ENCODE measurements around the gene RASA1.

Gene RASA1

DNA sequence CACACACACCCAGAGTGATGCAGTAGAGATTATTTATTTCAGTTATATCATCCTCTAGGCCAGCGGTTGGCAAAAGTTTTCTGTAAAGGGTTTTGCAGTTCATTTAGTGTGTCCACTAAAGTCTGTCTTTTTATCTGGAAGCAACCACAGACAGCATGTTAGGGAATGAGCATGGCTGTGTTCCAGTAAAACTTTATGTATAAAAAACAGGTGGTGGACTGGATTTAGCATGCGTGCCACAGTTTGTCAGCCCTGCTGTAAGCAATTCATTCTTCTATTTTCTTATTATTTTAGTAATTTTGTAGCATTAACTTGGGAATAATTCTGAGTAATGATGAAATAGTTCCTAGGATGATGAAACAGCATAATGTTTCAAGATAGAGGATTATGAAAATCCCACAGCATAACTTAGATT is 93.4 kb downstream of the RASA1 start:
- no peak for DNase-seq (ENCODE audit: low read depth)

GRCh38 chr5:87361536-87362213 is 94.0 kb downstream of the RASA1 start:
- no peak for DNase-seq (ENCODE audit: low read depth)

DNA sequence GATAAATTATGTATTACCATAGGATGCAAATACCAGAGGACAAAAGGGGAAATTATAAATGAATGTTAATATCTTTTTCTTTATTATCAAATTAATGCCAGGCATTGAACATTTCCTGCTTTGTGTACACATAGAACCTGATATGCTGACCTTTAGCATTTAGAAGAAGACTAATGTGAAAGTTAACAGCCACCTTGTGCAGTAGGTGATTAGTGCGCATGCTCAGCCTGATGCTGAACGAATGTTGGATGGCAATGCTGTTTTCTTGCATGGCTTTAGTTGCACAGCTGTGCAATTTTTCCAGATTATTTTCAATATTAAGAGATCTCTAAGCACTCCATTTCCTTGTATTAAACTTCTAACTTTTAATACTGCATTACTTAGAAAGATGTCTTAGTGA is 99.6 kb downstream of the RASA1 start:
- DNase-seq (ENCODE audit: low read depth) = no peak

DNA sequence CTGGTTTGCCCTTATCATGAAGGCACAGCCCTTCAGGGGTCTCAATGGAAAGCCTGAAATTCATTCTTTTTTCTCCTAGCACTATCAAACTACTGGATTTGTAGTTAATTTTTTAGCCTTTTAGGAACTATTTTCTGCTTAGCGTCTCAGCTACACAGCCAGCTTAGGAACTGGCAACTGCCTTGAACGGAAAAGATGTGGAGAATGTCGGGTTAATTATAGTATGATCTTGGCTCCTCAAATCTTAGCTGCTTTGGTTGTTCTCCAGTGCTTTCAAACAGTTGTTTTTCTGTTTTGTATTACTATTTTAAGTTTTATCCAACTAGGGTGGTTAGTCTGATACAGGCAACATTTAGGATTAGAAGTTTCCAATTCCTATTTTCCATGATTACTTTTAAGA is 100.9 kb downstream of the RASA1 start:
- DNase-seq (ENCODE audit: low read depth) = no peak

- no peak for DNase-seq (ENCODE audit: low read depth)
Measured at GRCh38 chr5:87369431-87369830, 101.7 kb downstream of the RASA1 start.

- no peak for DNase-seq (ENCODE audit: low read depth)
Measured at GRCh38 chr5:87372705-87373104, 105.0 kb downstream of the RASA1 start.

DNA sequence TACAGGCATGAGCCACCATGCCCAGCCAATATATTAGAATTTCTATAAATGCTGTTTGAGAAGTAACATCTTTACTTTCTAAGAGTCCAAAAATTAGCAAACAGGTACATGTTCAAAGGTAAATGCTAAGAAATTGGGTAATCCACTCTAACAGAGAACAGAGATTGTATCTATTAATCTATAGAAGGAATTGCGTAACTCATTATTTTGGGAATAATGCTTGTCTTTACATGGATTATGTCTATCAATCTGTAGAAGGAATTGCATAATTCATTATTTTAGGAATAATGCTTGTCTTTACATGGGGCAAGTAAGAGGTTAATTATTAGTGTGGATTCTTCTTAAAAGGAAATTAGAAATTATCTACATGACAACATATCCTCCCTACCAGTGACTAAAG is 114.5 kb downstream of the RASA1 start:
- no peak for DNase-seq (ENCODE audit: low read depth)

- DNase-seq (ENCODE audit: low read depth) = no peak
Measured at GRCh38 chr5:87383216-87383615, 115.5 kb downstream of the RASA1 start.

- DNase-seq (ENCODE audit: low read depth) = no peak
Measured at GRCh38 chr5:87385802-87386201, 118.1 kb downstream of the RASA1 start.

DNA sequence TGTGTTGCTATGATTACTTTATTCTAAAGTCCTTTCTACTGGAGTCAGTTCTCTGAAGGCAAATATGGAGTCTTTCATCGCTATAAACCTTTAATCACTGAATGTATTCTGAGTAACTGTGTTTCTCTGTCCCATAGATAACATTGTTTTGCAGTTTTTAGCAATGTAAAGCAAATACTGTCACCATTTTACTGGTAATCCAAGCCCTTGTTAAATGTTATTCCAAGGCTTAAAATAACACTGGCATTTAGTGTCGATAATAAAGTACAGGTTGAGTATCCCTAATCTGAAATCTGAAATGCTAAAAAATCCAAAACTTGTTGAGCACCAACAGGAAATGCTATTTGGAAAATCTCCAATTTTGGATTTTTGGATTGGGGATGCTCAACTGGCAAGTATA is 120.4 kb downstream of the RASA1 start:
- DNase-seq (ENCODE audit: low read depth) = no peak

GRCh38 chr5:87389296-87390034 is 121.8 kb downstream of the RASA1 start:
- DNase-seq (ENCODE audit: low read depth) = no peak

DNA sequence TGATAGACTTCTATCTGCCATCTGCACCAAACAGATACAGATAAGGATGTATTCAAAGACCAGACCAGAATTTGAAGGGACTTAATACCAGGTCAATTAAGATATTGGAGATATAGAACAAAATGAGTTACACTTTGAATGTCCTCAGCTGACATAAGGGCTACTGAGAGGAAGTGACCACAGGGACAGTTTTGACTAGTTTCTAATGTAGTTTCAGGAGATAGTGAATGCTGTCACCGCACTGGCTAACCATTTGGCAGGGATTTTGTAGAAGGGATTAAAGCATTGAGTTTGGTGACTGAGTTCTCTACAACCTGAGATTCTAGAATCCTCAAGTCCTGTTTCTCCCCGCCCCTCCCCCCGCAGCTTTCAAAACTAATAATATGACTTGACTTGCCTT is 122.4 kb downstream of the RASA1 start:
- DNase-seq (ENCODE audit: low read depth) = no peak

DNA sequence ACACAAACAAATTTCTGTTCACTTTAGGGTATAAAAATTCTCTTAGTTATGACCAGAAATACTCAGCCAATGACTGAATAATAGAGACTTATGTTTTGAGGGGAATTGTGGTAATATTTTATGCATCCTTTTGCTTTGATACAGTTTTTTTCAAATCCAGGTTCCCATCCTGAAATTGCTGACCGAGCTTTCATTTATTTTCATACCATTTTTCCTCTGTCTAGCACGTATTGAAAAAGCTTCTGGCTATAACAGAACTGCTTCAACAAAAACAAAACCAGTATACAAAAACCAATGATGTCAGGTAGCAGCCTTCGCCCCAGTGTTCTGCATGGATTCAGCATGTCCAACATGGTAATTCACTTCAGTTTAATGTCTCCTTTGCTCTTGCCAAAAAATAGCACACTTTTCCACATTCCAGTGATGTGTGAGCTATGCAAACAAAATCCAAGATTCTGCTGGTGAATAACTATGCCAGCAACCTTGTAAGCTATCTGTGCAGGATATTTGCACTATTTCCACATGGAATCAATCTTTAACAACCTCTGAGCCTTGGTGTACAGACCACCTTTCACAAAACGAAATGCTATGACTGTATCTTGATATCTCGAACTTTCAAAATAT is 123.0 kb downstream of the RASA1 start:
- DNase-seq (ENCODE audit: low read depth) = no peak

- DNase-seq (ENCODE audit: low read depth) = no peak
Measured at GRCh38 chr5:87392170-87392569, 124.5 kb downstream of the RASA1 start.

- DNase-seq (ENCODE audit: low read depth) = no peak
Measured at GRCh38 chr5:87392801-87393200, 125.1 kb downstream of the RASA1 start.

DNA sequence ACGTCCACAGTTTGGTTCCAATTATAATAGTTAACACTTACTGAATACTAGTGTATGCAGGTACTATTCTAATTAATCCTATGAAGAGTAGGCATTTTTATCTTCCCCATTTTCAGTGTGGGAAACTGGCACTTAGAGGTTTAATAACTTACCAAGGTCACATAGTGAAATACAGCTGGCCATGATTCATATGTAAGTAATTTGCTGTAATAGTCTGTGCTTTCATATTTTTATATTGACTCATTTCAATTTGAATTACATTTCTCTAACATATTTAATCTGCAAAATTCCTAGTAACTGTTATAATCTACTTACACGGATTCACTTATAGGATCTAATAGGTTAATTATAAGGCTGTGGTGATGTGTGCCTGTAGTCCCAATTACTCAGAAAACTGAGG is 125.6 kb downstream of the RASA1 start:
- DNase-seq (ENCODE audit: low read depth) = no peak

GRCh38 chr5:87394411-87395165 is 126.9 kb downstream of the RASA1 start:
- no peak for DNase-seq (ENCODE audit: low read depth)

GRCh38 chr5:87398981-87399614 is 131.4 kb downstream of the RASA1 start:
- no peak for DNase-seq (ENCODE audit: low read depth)

- DNase-seq (ENCODE audit: low read depth) = no peak
Measured at GRCh38 chr5:87399720-87400119, 132.0 kb downstream of the RASA1 start.

DNA sequence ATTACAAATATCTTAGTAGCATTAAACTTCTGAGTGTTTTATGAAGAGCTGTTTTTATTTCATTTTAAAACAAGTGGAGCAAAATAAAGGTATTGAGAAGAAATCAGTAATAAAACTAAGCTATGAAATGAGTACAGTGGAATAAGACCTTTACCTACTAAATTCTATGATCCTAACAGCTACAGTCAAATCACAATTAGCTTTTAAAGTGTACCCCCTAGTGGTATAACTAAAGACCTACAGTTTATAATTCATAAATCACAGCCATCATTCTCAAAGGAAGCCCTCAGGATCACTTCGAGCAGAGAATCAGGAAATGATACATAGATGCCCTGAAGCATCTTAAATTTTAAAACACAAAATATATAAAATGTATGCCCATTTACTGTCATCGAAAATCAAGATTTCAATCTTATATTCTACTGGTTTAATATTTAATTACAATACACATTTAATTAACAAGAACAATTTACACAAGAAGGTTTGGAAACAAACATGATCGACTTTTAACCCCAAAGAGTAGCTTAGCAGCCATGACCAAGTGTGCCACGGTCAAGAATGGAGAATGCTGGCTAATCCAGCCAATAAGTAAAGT is 132.7 kb downstream of the RASA1 start:
- DNase-seq (ENCODE audit: low read depth) = no peak

- DNase-seq (ENCODE audit: low read depth) = no peak
Measured at GRCh38 chr5:87401626-87402025, 133.9 kb downstream of the RASA1 start.

GRCh38 chr5:87403409-87403808 is 135.7 kb downstream of the RASA1 start:
- no peak for DNase-seq (ENCODE audit: low read depth)

Measured in T follicular helper cell (primary cell).